Activated naive CD4-positive, alpha-beta T cell treated with anti-CD3 and anti-CD28 coated beads, Interleukin-2, amount 50 U/mL, for 24 hours (primary cell): ENCODE data around the gene MMEL1.
A peak's percentile ranks its signal among the peaks of the same experiment; 100 is the strongest.
"Not testable (repeated sequence)": the region's sequence is repeated elsewhere in the genome, so short reads cannot be mapped to it uniquely, and the experiment has no call there.

Experiments used
- H3K27ac Mint-ChIP-seq: one replicate; pipeline ENCODE4 v1.8.0; 2021; ENCODE audit warnings: mild to moderate bottlenecking, mixed read lengths
- H3K27me3 Mint-ChIP-seq: one replicate; pipeline ENCODE4 v1.8.0; 2021; ENCODE audit warnings: mixed read lengths
- H3K36me3 Mint-ChIP-seq: one replicate; pipeline ENCODE4 v1.8.0; 2021; ENCODE audit warnings: mixed read lengths
- H3K4me1 Mint-ChIP-seq: one replicate; pipeline ENCODE4 v1.8.0; 2021; ENCODE audit warnings: mixed read lengths
- H3K4me3 Mint-ChIP-seq: one replicate; pipeline ENCODE4 v1.8.0; 2021; ENCODE audit warnings: mild to moderate bottlenecking, mixed read lengths
- H3K9me3 Mint-ChIP-seq: one replicate; pipeline ENCODE4 v1.8.0; 2021; ENCODE audit warnings: mixed read lengths

Gene MMEL1

GRCh38 chr1:2556277-2556677 is 76.5 kb downstream of the MMEL1 start, which contains the start of gene TNFRSF14:
TNFRSF14 (plus strand) TSS chr1:2556371; CDS start chr1:2556665, 294 bp downstream.
- peak within 1 kb of the TSS; percentile 97 for H3K27ac Mint-ChIP-seq
- H3K4me1 Mint-ChIP-seq, result peaks cover 38% of the 10 kb centered on the region
- H3K27me3 Mint-ChIP-seq, result no peaks in the 10 kb centered on the region
- no peaks in the 10 kb centered on the region for H3K9me3 Mint-ChIP-seq
- peak within 1 kb of the TSS; percentile 94 for H3K4me3 Mint-ChIP-seq
- no peaks in the 10 kb centered on the region for H3K36me3 Mint-ChIP-seq

GRCh38 chr1:2555634-2556276 is 77.1 kb downstream of the MMEL1 start:
- Mint-ChIP-seq H3K27me3 (no peaks in the 10 kb centered on the region), H3K4me3 (peak overlapping the region; percentile 94), H3K27ac (peak overlapping the region; percentile 97), H3K9me3 (no peaks in the 10 kb centered on the region), H3K36me3 (no peaks in the 10 kb centered on the region), H3K4me1 (peaks cover 33% of the 10 kb centered on the region)

- Mint-ChIP-seq H3K4me3 (peak overlapping the region; percentile 94), H3K27ac (peak overlapping the region; percentile 59), H3K27me3 (no peaks in the 10 kb centered on the region), H3K9me3 (no peaks in the 10 kb centered on the region), H3K4me1 (peaks cover 31% of the 10 kb centered on the region), H3K36me3 (no peaks in the 10 kb centered on the region)
Measured at GRCh38 chr1:2554621-2555387, 78.0 kb downstream of the MMEL1 start.

- H3K4me1 Mint-ChIP-seq, result peaks cover 31% of the 10 kb centered on the region
- H3K4me3 Mint-ChIP-seq, result no peak overlapping the region
- H3K27me3 Mint-ChIP-seq, result no peaks in the 10 kb centered on the region
- no peaks in the 10 kb centered on the region for H3K36me3 Mint-ChIP-seq
- no peaks in the 10 kb centered on the region for H3K9me3 Mint-ChIP-seq
- no peak overlapping the region for H3K27ac Mint-ChIP-seq
Measured at GRCh38 chr1:2553871-2554620, 78.8 kb downstream of the MMEL1 start.

- H3K9me3 Mint-ChIP-seq, H3K27me3 Mint-ChIP-seq, H3K27ac Mint-ChIP-seq, H3K36me3 Mint-ChIP-seq, H3K4me3 Mint-ChIP-seq: not testable (repeated sequence)
- peaks cover 31% of the 10 kb centered on the region for H3K4me1 Mint-ChIP-seq
Measured at GRCh38 chr1:2553076-2553475, 79.7 kb downstream of the MMEL1 start.

- H3K4me1 Mint-ChIP-seq, result peaks cover 25% of the 10 kb centered on the region
- H3K9me3 Mint-ChIP-seq, result no peaks in the 10 kb centered on the region
- H3K27me3 Mint-ChIP-seq, result no peaks in the 10 kb centered on the region
- H3K36me3 Mint-ChIP-seq, result no peaks in the 10 kb centered on the region
- H3K4me3 Mint-ChIP-seq, result no peak overlapping the region
- no peak overlapping the region for H3K27ac Mint-ChIP-seq
Measured at GRCh38 chr1:2552189-2552588, 80.6 kb downstream of the MMEL1 start.

- H3K4me3 Mint-ChIP-seq, H3K27me3 Mint-ChIP-seq, H3K36me3 Mint-ChIP-seq: not testable (repeated sequence)
Measured at GRCh38 chr1:2551544-2551943, 81.3 kb downstream of the MMEL1 start.

GRCh38 chr1:2550309-2550861 is 82.4 kb downstream of the MMEL1 start:
- peaks cover 17% of the 10 kb centered on the region for H3K4me1 Mint-ChIP-seq
- H3K9me3 Mint-ChIP-seq, H3K36me3 Mint-ChIP-seq, H3K27me3 Mint-ChIP-seq, H3K4me3 Mint-ChIP-seq, H3K27ac Mint-ChIP-seq: not testable (repeated sequence)

More at GRCh38 chr1:2551544-2551943, 81.3 kb downstream of the MMEL1 start:
- H3K9me3 Mint-ChIP-seq, result not testable (repeated sequence)
- Mint-ChIP-seq H3K27ac (peak overlapping the region; percentile 17), H3K4me1 (peaks cover 24% of the 10 kb centered on the region)

- H3K9me3 Mint-ChIP-seq, H3K4me3 Mint-ChIP-seq, H3K36me3 Mint-ChIP-seq, H3K27me3 Mint-ChIP-seq: not testable (repeated sequence)
- Mint-ChIP-seq H3K4me1 (peaks cover 11% of the 10 kb centered on the region), H3K27ac (peak overlapping the region; percentile 95)
Measured at GRCh38 chr1:2549367-2550029, 83.3 kb downstream of the MMEL1 start.

GRCh38 chr1:2548068-2548589 is 84.7 kb downstream of the MMEL1 start:
- no peaks in the 10 kb centered on the region for H3K9me3 Mint-ChIP-seq
- H3K27ac Mint-ChIP-seq, result peak overlapping the region; percentile 95

GRCh38 chr1:2547210-2548067 is 85.4 kb downstream of the MMEL1 start:
- H3K27ac Mint-ChIP-seq, result peak overlapping the region; percentile 77
- peaks cover 13% of the 10 kb centered on the region for H3K4me1 Mint-ChIP-seq
- H3K36me3 Mint-ChIP-seq, result no peaks in the 10 kb centered on the region
- no peaks in the 10 kb centered on the region for H3K9me3 Mint-ChIP-seq
- H3K27me3 Mint-ChIP-seq, result no peaks in the 10 kb centered on the region
- peak overlapping the region; percentile 84 for H3K4me3 Mint-ChIP-seq

More at GRCh38 chr1:2548068-2548589, 84.7 kb downstream of the MMEL1 start:
- Mint-ChIP-seq H3K4me1 (peaks cover 13% of the 10 kb centered on the region), H3K27me3 (no peaks in the 10 kb centered on the region), H3K4me3 (peak overlapping the region; percentile 84), H3K36me3 (no peaks in the 10 kb centered on the region)

GRCh38 chr1:2546515-2547209 is 86.2 kb downstream of the MMEL1 start:
- Mint-ChIP-seq H3K27ac (peak overlapping the region; percentile 85), H3K36me3 (no peaks in the 10 kb centered on the region), H3K9me3 (no peaks in the 10 kb centered on the region), H3K4me1 (peaks cover 19% of the 10 kb centered on the region), H3K27me3 (no peaks in the 10 kb centered on the region), H3K4me3 (peak overlapping the region; percentile 84)

GRCh38 chr1:2545754-2546514 is 86.9 kb downstream of the MMEL1 start:
- Mint-ChIP-seq H3K27ac (no peak overlapping the region), H3K36me3 (no peaks in the 10 kb centered on the region), H3K4me3 (peak overlapping the region; percentile 84), H3K4me1 (peaks cover 26% of the 10 kb centered on the region), H3K9me3 (no peaks in the 10 kb centered on the region), H3K27me3 (no peaks in the 10 kb centered on the region)
